Hepatocyte (in vitro differentiated cells): ENCODE results near the gene DOHH.

Source experiments
- CTCF ChIP-seq: fragments of 200-600 bp; sonication (generic); IDR thresholded peaks from 2 replicates; pipeline ENCODE4 v1.5.1; 2016; ENCODE audit warnings: antibody characterized with exemption, mild to moderate bottlenecking; ENCODE audit not compliant: poor library complexity
- EZH2phosphoT487 ChIP-seq: fragments of 200-600 bp; sonication (generic); IDR thresholded peaks from one replicate; pipeline ENCODE4 v1.6.1; 2018; ENCODE audit warnings: antibody characterized with exemption, mild to moderate bottlenecking, low read depth, moderate library complexity; ENCODE audit not compliant: unreplicated experiment, severe bottlenecking

GRCh38 chr19:3524904-3525451, 24.5 kb upstream of the DOHH start:
- TF ChIP-seq CTCF (no peak), EZH2phosphoT487 (no peak)
